Thymus (tissue), 11 donors: ENCODE results near the gene NTM. TPM values are rescaled to one million over a fixed set of nuclear protein-coding genes. Genes with fewer than 3 reads are reported as not detected.

Experiments used
- DNase-seq, 9 donors: peaks; one replicate each; pipeline ENCODE4 v3.0.0-alpha.2; 2013; ENCODE audit warnings: low spot score in 9 of 9, low read depth in 6 of 9, missing footprints in 1 of 9
- H3K27ac ChIP-seq, 2 donors: one replicate each; pipeline ENCODE4 v1.5.1; 2013; ENCODE audit warnings: control low read depth in 1 of 2, low read depth in 1 of 2, low read length in 1 of 2, mild to moderate bottlenecking in 1 of 2, moderate library complexity in 1 of 2
- H3K27me3 ChIP-seq, 2 donors: one replicate each; pipeline ENCODE4 v1.5.1; 2013; ENCODE audit warnings: low read length in 1 of 2; ENCODE audit not compliant: control insufficient read depth in 2 of 2, insufficient read depth in 1 of 2
- H3K36me3 ChIP-seq, 2 donors: one replicate each; pipeline ENCODE4 v1.5.1; 2013; ENCODE audit warnings: low read length in 1 of 2, mild to moderate bottlenecking in 1 of 2, moderate library complexity in 1 of 2; ENCODE audit not compliant: control insufficient read depth in 2 of 2, insufficient read depth in 2 of 2
- H3K4me1 ChIP-seq, 2 donors: one replicate each; pipeline ENCODE4 v1.5.1; 2013; ENCODE audit warnings: low read length in 2 of 2; ENCODE audit not compliant: control insufficient read depth in 2 of 2, insufficient read depth in 2 of 2
- H3K4me3 ChIP-seq, 2 donors: one replicate each; pipeline ENCODE4 v1.5.1; 2013; ENCODE audit warnings: low read length in 2 of 2, control low read depth in 1 of 2, mild to moderate bottlenecking in 1 of 2
- H3K9me3 ChIP-seq, 2 donors: one replicate each; pipeline ENCODE4 v1.5.1; 2013; ENCODE audit warnings: low read length in 1 of 2, mild to moderate bottlenecking in 1 of 2; ENCODE audit not compliant: control insufficient read depth in 2 of 2, insufficient read depth in 1 of 2
- WGBS: extraction: QIAGEN DNeasy Blood & Tissue Kit; methylation state at CpG from one replicate; pipeline ENCODE4 v1.1.7; 2013; 5-methylcytosine and 5-hydroxymethylcytosine counted together
- polyA plus RNA-seq: library from polyadenylated mRNA; stranded (reverse); fragments of 200-250 nt; gene quantifications from one replicate; pipeline ENCODE4 v1.2.3, GENCODE V29; 2013
- total RNA-seq: library from RNA; stranded (reverse); fragments of 120-200 nt; gene quantifications from one replicate; pipeline ENCODE4 v1.2.4, GENCODE V29; 2013
- donor health status: healthy.

Gene NTM
- total and polyA plus RNA-seq, 2 donors = 0.18 to 0.47 TPM

DNA sequence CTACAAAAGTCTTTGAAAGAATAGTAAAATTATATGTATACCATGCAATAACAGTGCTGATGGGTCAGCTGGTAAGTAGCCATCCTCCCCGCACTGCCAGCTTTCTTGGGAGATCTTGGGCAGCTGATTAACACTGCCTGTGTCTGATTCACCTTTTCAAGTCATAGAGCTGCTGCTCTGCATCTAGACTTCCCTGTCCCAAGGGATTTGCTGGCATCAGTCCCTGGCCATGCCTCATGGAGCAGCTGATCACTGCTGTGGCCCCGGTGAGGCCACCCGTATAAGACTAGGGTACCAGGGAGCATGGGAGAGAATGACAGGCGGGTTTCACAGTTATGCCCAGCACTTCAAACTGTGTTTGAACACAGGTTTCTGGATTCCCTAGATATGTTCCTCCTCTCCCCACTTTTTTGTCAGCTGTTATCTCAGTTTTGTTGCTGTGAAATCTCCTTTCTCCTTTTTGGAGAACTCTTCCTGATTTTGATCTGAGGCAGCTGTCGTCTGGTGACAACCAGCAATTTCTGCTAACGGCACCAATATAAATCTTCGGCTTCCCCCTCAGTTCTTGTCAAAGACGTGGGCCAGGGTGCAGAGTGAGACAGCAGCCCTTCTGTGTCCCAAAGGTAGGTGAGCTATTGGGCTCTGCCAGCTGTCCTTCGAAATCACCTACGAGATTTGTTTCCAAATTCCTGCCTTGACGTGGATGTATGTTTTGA is 438.9 kb downstream of the NTM start:
- H3K27me3 ChIP-seq = peaks cover 0 to 2% of the 10 kb centered on the region in 2 donors

DNA sequence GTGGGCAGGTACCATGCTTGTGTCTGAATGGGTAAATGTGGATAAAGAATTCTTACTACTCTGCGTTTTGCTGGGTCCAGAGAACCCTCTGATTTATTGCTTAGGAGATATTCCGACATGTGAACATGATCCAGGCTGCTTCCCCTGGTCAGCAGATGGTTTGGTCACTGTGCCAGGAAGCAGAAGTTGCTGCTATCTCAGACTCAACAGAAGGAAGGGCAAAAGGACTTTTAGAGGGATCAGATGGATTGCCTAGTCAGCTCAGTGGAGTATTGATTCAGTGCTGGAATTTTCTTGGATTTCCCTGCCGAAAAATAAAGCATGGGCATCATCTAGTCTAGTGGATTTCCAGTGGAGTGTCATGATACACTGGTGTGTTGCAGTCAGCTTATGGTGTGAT is 440.1 kb downstream of the NTM start:
- Histone ChIP-seq H3K9me3 (no peaks in the 10 kb centered on the region), H3K27ac (no peak overlapping the region), H3K36me3 (no peaks in the 10 kb centered on the region), H3K4me3 (no peak overlapping the region), H3K4me1 (no peaks in the 10 kb centered on the region), H3K27me3 (peaks cover 0 to 2% of the 10 kb centered on the region in 2 donors)
- no peak for DNase-seq
- WGBS = 84% methylated on average over 3 of the region's 3 CpGs

More for the DNA sequence above, 438.9 kb downstream of the NTM start:
- Histone ChIP-seq H3K27ac (no peak overlapping the region), H3K4me1 (no peaks in the 10 kb centered on the region), H3K9me3 (no peaks in the 10 kb centered on the region), H3K4me3 (no peak overlapping the region), H3K36me3 (no peaks in the 10 kb centered on the region)
- no peak for DNase-seq
- WGBS = 53% methylated on average over 11 of the region's 11 CpGs

DNA sequence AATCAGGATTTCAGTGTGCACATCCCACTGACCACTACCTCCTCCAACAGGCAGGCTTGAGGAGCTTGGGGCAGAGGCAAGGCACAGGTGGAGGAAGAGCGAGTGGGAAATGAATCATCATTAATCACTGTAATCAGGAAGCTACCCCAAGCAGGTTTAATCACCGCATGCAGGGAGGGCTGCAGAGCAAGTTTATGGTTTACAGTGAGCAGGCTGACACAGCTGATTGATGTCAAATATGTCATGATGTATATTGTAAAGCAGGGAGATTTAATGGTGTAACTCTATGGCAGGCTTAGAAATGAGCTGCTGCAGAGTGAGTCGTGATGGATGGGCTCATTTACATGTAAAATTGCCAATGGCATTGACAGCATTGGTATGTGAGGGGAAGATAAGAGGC is 441.0 kb downstream of the NTM start:
- 59% methylated on average over 3 of the region's 3 CpGs for WGBS
- Histone ChIP-seq H3K9me3 (no peaks in the 10 kb centered on the region), H3K4me1 (no peaks in the 10 kb centered on the region), H3K27ac (no peak overlapping the region), H3K36me3 (no peaks in the 10 kb centered on the region), H3K4me3 (no peak overlapping the region), H3K27me3 (peaks cover 0 to 2% of the 10 kb centered on the region in 2 donors)
- no peak for DNase-seq

DNA sequence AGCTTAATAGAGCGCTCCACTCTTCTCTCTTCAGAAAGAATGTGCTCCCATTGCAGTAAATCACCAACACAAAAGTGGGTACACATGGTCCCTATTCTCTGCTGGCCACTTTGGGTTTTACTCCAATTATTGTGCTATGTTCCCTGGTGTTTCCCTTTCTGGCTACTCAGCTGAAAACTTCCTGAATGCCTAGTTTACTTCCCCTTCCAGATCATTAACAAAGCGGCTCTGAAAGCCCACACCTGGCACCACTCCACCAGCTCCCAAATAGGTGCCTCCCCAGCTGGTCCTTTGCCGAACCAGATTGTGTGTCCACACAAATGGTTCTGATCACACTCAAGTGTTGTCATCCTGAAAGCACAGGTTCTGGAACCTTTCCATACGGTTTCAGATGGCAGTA is 443.7 kb downstream of the NTM start:
- Histone ChIP-seq H3K36me3 (no peaks in the 10 kb centered on the region), H3K4me3 (no peak overlapping the region), H3K27me3 (peaks cover 0 to 2% of the 10 kb centered on the region in 2 donors), H3K27ac (no peak overlapping the region), H3K4me1 (no peaks in the 10 kb centered on the region), H3K9me3 (no peaks in the 10 kb centered on the region)
- no peak for DNase-seq
- WGBS = 37% methylated on average over 4 of the region's 4 CpGs

DNA sequence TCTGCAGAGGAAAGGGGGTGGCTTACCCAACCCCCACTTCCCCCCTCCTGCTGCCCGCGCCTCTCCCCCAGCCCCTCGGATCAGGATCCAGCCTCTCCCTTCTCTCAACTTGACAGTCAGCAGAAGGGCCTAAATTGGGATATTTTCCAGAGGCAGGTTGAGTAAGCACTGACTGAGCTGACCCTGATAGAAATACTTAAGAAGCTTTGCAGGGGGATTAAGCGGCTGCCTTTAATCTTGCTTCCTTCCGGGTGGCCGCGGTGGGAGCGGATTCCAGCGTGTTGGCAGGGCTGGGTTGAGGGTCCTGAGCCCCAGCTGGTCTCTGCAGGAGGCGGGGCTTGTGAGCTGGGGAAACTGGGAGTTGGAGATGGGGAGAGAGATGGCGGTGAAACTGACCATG is 445.2 kb downstream of the NTM start:
- DNase-seq = no peak
- WGBS = 58% methylated on average over 11 of the region's 11 CpGs
- no peaks in the 10 kb centered on the region for H3K9me3 ChIP-seq

DNA sequence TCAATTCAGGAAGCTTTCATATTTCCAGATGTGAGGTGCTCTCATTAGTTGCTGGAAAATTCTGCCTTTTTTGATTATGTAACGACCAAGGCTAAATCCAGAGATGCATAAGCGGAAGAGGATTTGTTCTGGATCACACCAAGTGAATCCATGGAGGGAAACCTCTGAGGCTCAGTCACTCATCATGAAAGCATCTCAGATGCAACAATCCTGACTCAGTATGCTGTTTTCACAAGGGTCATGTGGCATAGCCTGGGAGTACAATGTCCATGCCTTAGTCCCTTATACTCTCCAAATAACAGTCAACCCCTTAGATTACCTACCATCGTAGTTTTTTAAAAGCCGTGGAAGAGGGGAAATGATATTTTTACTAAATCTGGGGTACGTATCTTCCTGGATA is 445.6 kb downstream of the NTM start:
- H3K36me3 ChIP-seq = no peaks in the 10 kb centered on the region
- H3K4me1 ChIP-seq = no peaks in the 10 kb centered on the region
- no peaks in the 10 kb centered on the region for H3K9me3 ChIP-seq
- no peaks in the 10 kb centered on the region for H3K27me3 ChIP-seq
- no peak overlapping the region for H3K4me3 ChIP-seq
- no peak overlapping the region for H3K27ac ChIP-seq
- DNase-seq = no peak
- 95% methylated on average over 5 of the region's 5 CpGs for WGBS

More for the DNA sequence above, 445.2 kb downstream of the NTM start:
- no peaks in the 10 kb centered on the region for H3K27me3 ChIP-seq
- H3K4me1 ChIP-seq = no peaks in the 10 kb centered on the region
- H3K4me3 ChIP-seq = no peak overlapping the region
- H3K36me3 ChIP-seq = no peaks in the 10 kb centered on the region
- H3K27ac ChIP-seq = no peak overlapping the region

DNA sequence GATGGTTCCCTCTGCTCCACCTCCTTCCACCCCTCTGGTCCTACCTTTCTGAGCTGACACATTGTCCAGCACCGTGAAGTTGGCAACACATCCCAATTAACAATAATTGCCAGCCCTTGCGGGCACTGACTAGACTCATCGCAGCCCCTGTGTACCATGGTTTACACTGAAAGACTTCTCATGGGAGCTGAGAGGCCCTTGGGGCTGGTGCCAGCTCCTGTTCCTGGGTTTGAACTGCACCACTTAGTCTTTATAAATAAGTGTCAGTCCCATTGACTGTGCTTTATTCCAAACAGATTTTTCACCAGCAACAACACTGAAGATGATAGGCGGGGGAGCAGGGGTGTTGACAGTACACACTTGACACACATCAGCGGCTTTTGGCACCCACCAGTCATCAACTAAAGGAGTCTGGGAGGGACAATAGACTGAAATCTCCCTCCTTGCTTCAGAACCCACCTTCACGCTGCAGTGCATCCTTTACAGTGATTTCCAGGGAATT is 447.3 kb downstream of the NTM start:
- H3K9me3 ChIP-seq = no peaks in the 10 kb centered on the region
- no peaks in the 10 kb centered on the region for H3K4me1 ChIP-seq
- H3K36me3 ChIP-seq = no peaks in the 10 kb centered on the region
- H3K27ac ChIP-seq = no peak overlapping the region
- H3K4me3 ChIP-seq = no peak overlapping the region
- WGBS = 94% methylated on average over 6 of the region's 6 CpGs
- no peaks in the 10 kb centered on the region for H3K27me3 ChIP-seq
- no peak for DNase-seq

DNA sequence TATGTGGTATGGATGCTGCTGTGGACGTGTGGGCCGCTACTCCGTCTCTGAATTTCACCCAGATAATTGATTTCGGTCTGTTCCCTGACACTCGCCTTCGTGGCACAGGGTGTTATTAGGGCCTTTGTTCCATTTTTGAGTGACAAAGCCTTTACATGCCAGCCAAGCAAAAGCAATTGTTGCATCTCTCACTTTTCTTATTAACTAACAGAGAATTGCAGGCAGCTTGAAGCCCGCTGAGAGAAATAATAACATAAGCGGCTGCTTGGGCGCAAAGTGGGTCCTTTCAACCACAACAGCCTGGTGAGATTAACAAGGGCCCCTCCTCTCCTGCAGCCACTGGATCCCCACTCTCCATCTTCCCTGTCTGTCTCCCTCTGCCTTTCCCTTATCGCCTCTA is 449.4 kb downstream of the NTM start:
- DNase-seq = no peak
- Histone ChIP-seq H3K27ac (no peak overlapping the region), H3K27me3 (no peaks in the 10 kb centered on the region), H3K4me3 (no peak overlapping the region), H3K4me1 (no peaks in the 10 kb centered on the region), H3K9me3 (no peaks in the 10 kb centered on the region), H3K36me3 (no peaks in the 10 kb centered on the region)
- WGBS = 97% methylated on average over 10 of the region's 10 CpGs

DNA sequence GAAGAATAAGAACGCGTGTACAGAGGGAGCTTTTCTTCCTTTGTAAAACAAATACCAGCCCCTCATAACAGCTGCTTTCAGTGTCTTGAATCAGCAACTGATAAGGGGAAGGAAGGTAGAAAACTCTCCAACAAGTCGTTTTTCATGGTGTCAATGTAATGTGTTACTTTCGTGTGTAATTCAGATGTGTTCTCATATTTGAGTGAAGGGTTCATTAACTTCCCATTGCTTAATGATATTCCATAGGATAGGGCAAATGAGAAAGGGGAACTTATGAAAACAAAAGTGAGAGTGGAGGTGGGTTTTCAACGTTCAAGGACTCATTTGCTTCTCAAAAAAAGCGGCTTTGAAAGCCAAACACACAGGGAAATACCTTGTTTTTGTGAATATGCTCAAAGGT is 452.1 kb downstream of the NTM start:
- DNase-seq = no peak
- Histone ChIP-seq H3K27ac (no peak overlapping the region), H3K4me3 (no peak overlapping the region), H3K4me1 (no peaks in the 10 kb centered on the region), H3K36me3 (no peaks in the 10 kb centered on the region), H3K27me3 (no peaks in the 10 kb centered on the region), H3K9me3 (no peaks in the 10 kb centered on the region)
- 21% methylated on average over 6 of the region's 6 CpGs for WGBS
